ENCODE data around the gene SNX24. TPM values are rescaled to one million over a fixed set of nuclear protein-coding genes. Genes with fewer than 3 reads are reported as not detected.

Gene SNX24
- total RNA-seq, 1 donor from 2014 or later, result 40.9 TPM

DNA sequence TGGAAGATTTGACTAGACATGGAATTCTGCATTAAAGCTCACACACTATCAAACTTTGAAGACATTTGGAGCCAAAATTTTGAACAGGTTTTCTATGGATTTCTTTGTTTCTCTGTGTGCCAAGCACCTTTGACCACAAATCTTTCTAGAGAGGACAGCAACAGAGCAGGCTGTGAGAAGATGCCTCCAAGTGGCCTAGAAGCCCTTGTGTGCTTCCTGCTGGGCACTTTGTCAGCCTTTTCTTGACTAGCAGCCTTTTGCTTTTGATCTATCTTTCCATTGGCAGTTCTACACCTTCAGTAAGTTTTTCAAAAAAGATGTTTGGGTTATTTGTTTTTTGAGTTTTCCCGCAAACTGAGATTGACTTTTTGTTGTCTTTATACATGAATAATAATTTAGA lies 84.6 kb downstream of the SNX24 start:
- no peak overlapping the region for H3K27ac Mint-ChIP-seq
- H3K9me3 Mint-ChIP-seq, result no peaks in the 10 kb centered on the region
- no peak overlapping the region for H3K4me3 Mint-ChIP-seq
- TF ChIP-seq, protein P1, sequence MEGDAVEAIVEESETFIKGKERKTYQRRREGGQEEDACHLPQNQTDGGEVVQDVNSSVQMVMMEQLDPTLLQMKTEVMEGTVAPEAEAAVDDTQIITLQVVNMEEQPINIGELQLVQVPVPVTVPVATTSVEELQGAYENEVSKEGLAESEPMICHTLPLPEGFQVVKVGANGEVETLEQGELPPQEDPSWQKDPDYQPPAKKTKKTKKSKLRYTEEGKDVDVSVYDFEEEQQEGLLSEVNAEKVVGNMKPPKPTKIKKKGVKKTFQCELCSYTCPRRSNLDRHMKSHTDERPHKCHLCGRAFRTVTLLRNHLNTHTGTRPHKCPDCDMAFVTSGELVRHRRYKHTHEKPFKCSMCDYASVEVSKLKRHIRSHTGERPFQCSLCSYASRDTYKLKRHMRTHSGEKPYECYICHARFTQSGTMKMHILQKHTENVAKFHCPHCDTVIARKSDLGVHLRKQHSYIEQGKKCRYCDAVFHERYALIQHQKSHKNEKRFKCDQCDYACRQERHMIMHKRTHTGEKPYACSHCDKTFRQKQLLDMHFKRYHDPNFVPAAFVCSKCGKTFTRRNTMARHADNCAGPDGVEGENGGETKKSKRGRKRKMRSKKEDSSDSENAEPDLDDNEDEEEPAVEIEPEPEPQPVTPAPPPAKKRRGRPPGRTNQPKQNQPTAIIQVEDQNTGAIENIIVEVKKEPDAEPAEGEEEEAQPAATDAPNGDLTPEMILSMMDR (IDR thresholded peaks at IDR 0.05; ENCODE audit: unreplicated experiment), result no peak
- peaks cover 11% of the 10 kb centered on the region for H3K36me3 Mint-ChIP-seq
- DNase-seq (ENCODE audit: low spot score in 2 of 2, unreplicated experiment in 2 of 2), result no peak
- H3K27me3 Mint-ChIP-seq (ENCODE audit: low read depth), result no peaks in the 10 kb centered on the region
- H3K4me1 Mint-ChIP-seq, result peaks cover 3% of the 10 kb centered on the region

DNA sequence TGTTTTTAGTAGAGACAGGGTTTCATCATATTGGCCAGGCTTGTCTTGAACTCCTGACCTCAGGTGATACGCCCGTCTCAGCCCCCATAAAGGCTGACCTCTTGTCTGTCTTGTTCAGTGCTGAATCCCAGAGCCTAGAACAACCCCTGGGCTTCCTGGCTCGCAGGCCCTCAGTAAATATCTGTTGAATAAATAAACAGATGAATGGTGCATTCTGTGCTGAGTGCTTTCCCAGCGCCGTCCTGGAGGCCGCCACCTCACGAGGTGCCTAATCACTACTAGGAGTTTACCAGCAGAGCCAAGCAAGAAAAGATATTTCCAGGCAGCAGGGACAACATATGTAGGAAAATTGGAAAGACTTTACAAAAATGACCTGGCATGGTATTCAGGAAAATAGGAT lies 88.5 kb downstream of the SNX24 start:
- H3K4me3 Mint-ChIP-seq, result no peak overlapping the region
- H3K4me1 Mint-ChIP-seq, result peaks cover 8% of the 10 kb centered on the region

GRCh38 chr5:122936088-122936487 lies 90.7 kb downstream of the SNX24 start:
- peaks cover 8% of the 10 kb centered on the region for H3K4me1 Mint-ChIP-seq

More for the DNA sequence above, 88.5 kb downstream of the SNX24 start:
- H3K9me3 Mint-ChIP-seq, result no peaks in the 10 kb centered on the region
- no peak for DNase-seq (ENCODE audit: low spot score in 2 of 2, unreplicated experiment in 2 of 2)
- H3K36me3 Mint-ChIP-seq, result peaks cover 8% of the 10 kb centered on the region
- TF ChIP-seq, protein P1 (IDR thresholded peaks at IDR 0.05; ENCODE audit: unreplicated experiment), result no peak
- no peak overlapping the region for H3K27ac Mint-ChIP-seq
- no peaks in the 10 kb centered on the region for H3K27me3 Mint-ChIP-seq (ENCODE audit: low read depth)

GRCh38 chr5:122937914-122938313 lies 92.5 kb downstream of the SNX24 start:
- Mint-ChIP-seq H3K36me3 (peaks cover 23% of the 10 kb centered on the region), H3K27me3 (ENCODE audit: low read depth) (no peaks in the 10 kb centered on the region), H3K27ac (no peak overlapping the region), H3K4me1 (peaks cover 15% of the 10 kb centered on the region), H3K4me3 (no peak overlapping the region), H3K9me3 (peaks cover 8% of the 10 kb centered on the region)
- no peak for DNase-seq (ENCODE audit: low spot score in 2 of 2, unreplicated experiment in 2 of 2)
- TF ChIP-seq, protein P1 (IDR thresholded peaks at IDR 0.05; ENCODE audit: unreplicated experiment), result no peak

More at GRCh38 chr5:122936088-122936487, 90.7 kb downstream of the SNX24 start:
- H3K27ac Mint-ChIP-seq, result no peak overlapping the region
- TF ChIP-seq, protein P1 (IDR thresholded peaks at IDR 0.05; ENCODE audit: unreplicated experiment), result no peak
- peaks cover 20% of the 10 kb centered on the region for H3K36me3 Mint-ChIP-seq
- H3K9me3 Mint-ChIP-seq, result peaks cover 4% of the 10 kb centered on the region
- no peak overlapping the region for H3K4me3 Mint-ChIP-seq
- H3K27me3 Mint-ChIP-seq (ENCODE audit: low read depth), result no peaks in the 10 kb centered on the region
- DNase-seq (ENCODE audit: low spot score in 2 of 2, unreplicated experiment in 2 of 2), result no peak

DNA sequence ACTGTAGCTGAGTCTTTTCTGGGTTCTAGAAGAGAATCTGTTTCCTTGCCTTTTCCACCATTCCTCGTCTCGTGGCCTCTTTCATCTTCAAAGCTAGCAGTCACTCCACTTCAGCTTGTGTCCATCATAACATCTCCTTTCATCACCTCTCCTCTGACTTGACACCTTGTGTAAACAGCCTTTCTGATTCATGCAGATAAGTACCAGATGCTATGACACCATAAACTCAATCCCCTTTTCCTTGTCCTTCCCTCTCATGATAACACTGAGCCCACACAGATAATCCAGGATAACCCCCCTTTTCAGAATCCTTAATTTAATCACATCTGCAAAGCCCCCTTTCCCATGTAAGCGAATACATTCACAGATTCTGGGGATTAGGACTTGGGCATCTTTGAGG lies 95.5 kb downstream of the SNX24 start:
- H3K27me3 Mint-ChIP-seq (ENCODE audit: low read depth), result no peaks in the 10 kb centered on the region
- TF ChIP-seq, protein P1 (IDR thresholded peaks at IDR 0.05; ENCODE audit: unreplicated experiment), result no peak
- DNase-seq (ENCODE audit: low spot score in 2 of 2, unreplicated experiment in 2 of 2), result no peak
- peaks cover 16% of the 10 kb centered on the region for H3K36me3 Mint-ChIP-seq
- peaks cover 8% of the 10 kb centered on the region for H3K9me3 Mint-ChIP-seq
- no peak overlapping the region for H3K27ac Mint-ChIP-seq
- H3K4me3 Mint-ChIP-seq, result no peak overlapping the region
- H3K4me1 Mint-ChIP-seq, result peaks cover 25% of the 10 kb centered on the region

DNA sequence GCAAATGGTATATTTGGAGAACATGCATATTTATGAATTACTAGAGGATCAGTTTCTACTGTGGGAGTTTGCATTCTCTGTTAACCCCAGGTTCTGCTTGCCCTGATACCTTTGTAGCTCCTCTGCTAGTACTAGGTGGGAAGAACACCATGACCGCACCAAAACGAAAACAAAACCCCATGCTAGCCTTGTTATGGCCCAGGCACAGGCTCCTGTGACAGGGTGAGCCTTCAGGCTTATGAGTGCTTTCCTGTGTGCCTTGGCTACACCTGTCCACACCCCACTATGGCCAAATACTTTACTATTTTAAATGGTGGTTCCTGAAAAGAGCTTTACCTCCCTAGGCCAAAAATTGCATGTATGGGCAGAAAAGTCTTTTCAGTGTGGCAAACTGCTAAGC lies 96.3 kb downstream of the SNX24 start:
- peaks cover 8% of the 10 kb centered on the region for H3K9me3 Mint-ChIP-seq

More for the DNA sequence above, 96.3 kb downstream of the SNX24 start:
- Mint-ChIP-seq H3K27ac (no peak overlapping the region), H3K27me3 (ENCODE audit: low read depth) (no peaks in the 10 kb centered on the region), H3K4me1 (peaks cover 24% of the 10 kb centered on the region), H3K4me3 (no peak overlapping the region), H3K36me3 (peaks cover 21% of the 10 kb centered on the region)
- DNase-seq (ENCODE audit: low spot score in 2 of 2, unreplicated experiment in 2 of 2), result no peak
- TF ChIP-seq, protein P1 (IDR thresholded peaks at IDR 0.05; ENCODE audit: unreplicated experiment), result no peak
